Measurements from ENCODE around the gene ZNRF1.

The ZNRF1 gene

GRCh38 chr16:74991593-74992403, 7.0 kb upstream of the ZNRF1 start:
- Histone ChIP-seq H3K4me1 (ENCODE audit: control insufficient read depth in 1 of 2, insufficient read depth in 1 of 2, low read depth in 1 of 2, low read length in 1 of 2) (no peaks in the 10 kb centered on the region), H3K9me3 (no peaks in the 10 kb centered on the region), H3K27me3 (peaks cover 14% of the 10 kb centered on the region), H3K4me3 (ENCODE audit: low read depth in 1 of 2, low read length in 1 of 2) (no peak overlapping the region), H3K36me3 (no peaks in the 10 kb centered on the region), H3K27ac (no peak overlapping the region)
- no peak for TF ChIP-seq CTCF (IDR thresholded peaks at IDR 0.05)

- H3K36me3 ChIP-seq: no peaks in the 10 kb centered on the region
- TF ChIP-seq CTCF (IDR thresholded peaks at IDR 0.05): no peak
Observed at GRCh38 chr16:74995986-74996385, 2.8 kb upstream of the ZNRF1 start.

GRCh38 chr16:74997042-74997491, 1.8 kb upstream of the ZNRF1 start:
- TF ChIP-seq CTCF (IDR thresholded peaks at IDR 0.05): no peak
- Histone ChIP-seq H3K36me3 (no peaks in the 10 kb centered on the region), H3K9me3 (no peaks in the 10 kb centered on the region), H3K4me3 (ENCODE audit: low read depth in 1 of 2, low read length in 1 of 2) (no peak overlapping the region), H3K27me3 (peaks cover 38% of the 10 kb centered on the region), H3K27ac (no peak overlapping the region), H3K4me1 (ENCODE audit: control insufficient read depth in 1 of 2, insufficient read depth in 1 of 2, low read depth in 1 of 2, low read length in 1 of 2) (peaks cover 28 to 30% of the 10 kb centered on the region in 2 experiments)

More at GRCh38 chr16:74995986-74996385, 2.8 kb upstream of the ZNRF1 start:
- Histone ChIP-seq H3K27me3 (peaks cover 32% of the 10 kb centered on the region), H3K27ac (no peak overlapping the region), H3K9me3 (no peaks in the 10 kb centered on the region), H3K4me3 (ENCODE audit: low read depth in 1 of 2, low read length in 1 of 2) (no peak overlapping the region), H3K4me1 (ENCODE audit: control insufficient read depth in 1 of 2, insufficient read depth in 1 of 2, low read depth in 1 of 2, low read length in 1 of 2) (peaks cover 21 to 24% of the 10 kb centered on the region in 2 experiments)

- peak overlapping the region; percentile 64 to 82 for H3K4me3 ChIP-seq (ENCODE audit: low read depth in 1 of 2, low read length in 1 of 2)
- H3K36me3 ChIP-seq: no peaks in the 10 kb centered on the region
- no peaks in the 10 kb centered on the region for H3K9me3 ChIP-seq
- no peak overlapping the region for H3K27ac ChIP-seq
- peaks cover 36% of the 10 kb centered on the region for H3K27me3 ChIP-seq
- no peak for TF ChIP-seq CTCF (IDR thresholded peaks at IDR 0.05)
- H3K4me1 ChIP-seq (ENCODE audit: control insufficient read depth in 1 of 2, insufficient read depth in 1 of 2, low read depth in 1 of 2, low read length in 1 of 2): peaks cover 33 to 36% of the 10 kb centered on the region in 2 experiments
Observed at GRCh38 chr16:74999219-74999608, 390 bp downstream of the ZNRF1 start.

- H3K27me3 ChIP-seq: peaks cover 36% of the 10 kb centered on the region
- peak overlapping the region; percentile 64 to 82 for H3K4me3 ChIP-seq (ENCODE audit: low read depth in 1 of 2, low read length in 1 of 2)
- H3K9me3 ChIP-seq: no peaks in the 10 kb centered on the region
- H3K4me1 ChIP-seq (ENCODE audit: control insufficient read depth in 1 of 2, insufficient read depth in 1 of 2, low read depth in 1 of 2, low read length in 1 of 2): peaks cover 33 to 36% of the 10 kb centered on the region in 2 experiments
- no peak for TF ChIP-seq CTCF (IDR thresholded peaks at IDR 0.05)
- H3K36me3 ChIP-seq: no peaks in the 10 kb centered on the region
- no peak overlapping the region for H3K27ac ChIP-seq
Observed at GRCh38 chr16:74999609-75000480, 1.0 kb downstream of the ZNRF1 start.
